A673 (cell line): ENCODE data around the gene NFIB. TPM values are rescaled to one million over a fixed set of nuclear protein-coding genes. Genes with fewer than 3 reads are reported as not detected.
A peak's percentile ranks its signal among the peaks of the same experiment; 100 is the strongest.

Experiments used
- BruUV-seq: library from RNA; stranded (reverse); fragments of 400-500 nt; replicated peaks from 2 replicates; lab custom pipeline; 2021; lab: Mats Ljungman, UMichigan
- CTCF ChIA-PET: fragments of 300-600 bp; sonication (Branson Sonifier 250); formaldehyde crosslinking; loops from one replicate; lab custom pipeline; 2022; ENCODE audit warnings: antibody characterized with exemption; lab: Charles Lee
- POLR2A ChIA-PET: fragments of 300-600 bp; sonication (Branson Sonifier 250); formaldehyde crosslinking; loops from one replicate; lab custom pipeline; 2022; ENCODE audit warnings: antibody characterized with exemption; ENCODE audit not compliant: low non-redundant PET; lab: Charles Lee
- DNase-seq: peaks from one replicate; pipeline ENCODE4 v3.0.0-alpha.2; 2015; ENCODE audit warnings: low spot score
- H3K27ac ChIP-seq: fragments of 200-600 bp; sonication (generic); 2 replicates; pipeline ENCODE4 v1.5.1; 2016; ENCODE audit warnings: mixed run types, low read depth, mild to moderate bottlenecking, mixed read lengths, antibody characterized with exemption, low read length; ENCODE audit not compliant: poor library complexity, severe bottlenecking
- H3K27me3 ChIP-seq: fragments of 200-600 bp; sonication (generic); replicated peaks from 2 replicates; pipeline ENCODE4 v1.6.1; 2017; ENCODE audit warnings: mixed run types, low read depth, mild to moderate bottlenecking, mixed read lengths, antibody characterized with exemption, low read length; ENCODE audit not compliant: insufficient read depth, poor library complexity
- H3K36me3 ChIP-seq: fragments of 200-600 bp; sonication (generic); 2 replicates; pipeline ENCODE4 v1.6.1; 2016; ENCODE audit warnings: mixed run types, mild to moderate bottlenecking, mixed read lengths, antibody characterized with exemption, low read length; ENCODE audit not compliant: insufficient read depth, poor library complexity, severe bottlenecking
- H3K4me1 ChIP-seq: fragments of 200-600 bp; sonication (generic); 2 replicates; pipeline ENCODE4 v1.6.1; 2017; ENCODE audit warnings: mixed run types, mild to moderate bottlenecking, mixed read lengths, antibody characterized with exemption, low read length; ENCODE audit not compliant: insufficient read depth, poor library complexity, severe bottlenecking
- H3K4me3 ChIP-seq: fragments of 200-600 bp; sonication (generic); 2 replicates; pipeline ENCODE4 v1.5.1; 2016; ENCODE audit warnings: low read depth, mixed run types, mild to moderate bottlenecking, mixed read lengths, low read length; ENCODE audit not compliant: poor library complexity, severe bottlenecking
- H3K9me3 ChIP-seq: fragments of 200-600 bp; sonication (generic); 2 replicates; pipeline ENCODE4 v1.6.1; 2016; ENCODE audit warnings: mixed run types, low read depth, mild to moderate bottlenecking, mixed read lengths, antibody characterized with exemption, low read length; ENCODE audit not compliant: poor library complexity, severe bottlenecking
- EZH2 ChIP-seq: fragments of 200-600 bp; sonication (generic); IDR thresholded peaks from 2 replicates; pipeline ENCODE4 v1.6.1; 2017; ENCODE audit warnings: borderline replicate concordance, low read depth, mild to moderate bottlenecking, mixed read lengths, antibody characterized with exemption, low read length; ENCODE audit not compliant: poor library complexity, severe bottlenecking
- intact Hi-C: fragments of 100-400 bp; cut with micrococcal nuclease; formaldehyde crosslinking; loops from one replicate; pipeline ENCODE4 v1.10.0; 2022; ENCODE audit not compliant: unreplicated experiment
- total RNA-seq: library from RNA; stranded (reverse); gene quantifications from 2 replicates; pipeline ENCODE4 v1.2.3, GENCODE V29; 2021
- TF ChIP-seq, protein P1 (sequence below): fragments of 300-800, 200-600 bp; sonication (generic); conservative IDR thresholded peaks from 2 replicates; pipeline ENCODE4 v1.5.1; 2017; ENCODE audit warnings: low read depth, mild to moderate bottlenecking, antibody characterized with exemption, low read length, moderate library complexity, mixed read lengths

Gene NFIB
- total RNA-seq, 1 experiment from 2014 or later, result 41.2 TPM

DNA sequence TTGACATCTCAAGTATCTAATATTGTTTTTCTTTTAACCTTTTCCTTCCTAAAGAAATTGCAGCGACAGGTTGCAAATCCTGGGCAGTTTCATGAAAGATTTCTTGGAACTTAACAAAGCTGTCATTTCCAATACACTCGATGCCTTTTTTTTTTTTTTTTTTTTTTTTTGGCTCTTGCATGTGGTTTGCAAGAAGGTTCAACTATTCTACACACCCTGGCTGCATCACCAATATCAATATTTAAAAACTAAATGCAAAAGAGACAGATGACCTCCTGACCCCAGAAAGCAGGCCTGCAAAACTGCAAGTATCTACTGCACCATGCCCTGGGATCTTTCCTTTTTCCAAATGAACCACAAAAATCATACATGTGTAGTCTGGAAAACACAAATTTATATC is 4.4 kb upstream of the NFIB start:
- CTCF ChIA-PET, result no interaction called here
- H3K27me3 ChIP-seq, result no peaks in the 10 kb centered on the region
- H3K9me3 ChIP-seq, result no peaks in the 10 kb centered on the region
- TF ChIP-seq, protein P1, sequence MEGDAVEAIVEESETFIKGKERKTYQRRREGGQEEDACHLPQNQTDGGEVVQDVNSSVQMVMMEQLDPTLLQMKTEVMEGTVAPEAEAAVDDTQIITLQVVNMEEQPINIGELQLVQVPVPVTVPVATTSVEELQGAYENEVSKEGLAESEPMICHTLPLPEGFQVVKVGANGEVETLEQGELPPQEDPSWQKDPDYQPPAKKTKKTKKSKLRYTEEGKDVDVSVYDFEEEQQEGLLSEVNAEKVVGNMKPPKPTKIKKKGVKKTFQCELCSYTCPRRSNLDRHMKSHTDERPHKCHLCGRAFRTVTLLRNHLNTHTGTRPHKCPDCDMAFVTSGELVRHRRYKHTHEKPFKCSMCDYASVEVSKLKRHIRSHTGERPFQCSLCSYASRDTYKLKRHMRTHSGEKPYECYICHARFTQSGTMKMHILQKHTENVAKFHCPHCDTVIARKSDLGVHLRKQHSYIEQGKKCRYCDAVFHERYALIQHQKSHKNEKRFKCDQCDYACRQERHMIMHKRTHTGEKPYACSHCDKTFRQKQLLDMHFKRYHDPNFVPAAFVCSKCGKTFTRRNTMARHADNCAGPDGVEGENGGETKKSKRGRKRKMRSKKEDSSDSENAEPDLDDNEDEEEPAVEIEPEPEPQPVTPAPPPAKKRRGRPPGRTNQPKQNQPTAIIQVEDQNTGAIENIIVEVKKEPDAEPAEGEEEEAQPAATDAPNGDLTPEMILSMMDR, result no peak
- TF ChIP-seq EZH2, result no peak
- no peak for DNase-seq
- no peaks in the 10 kb centered on the region for H3K36me3 ChIP-seq
- POLR2A ChIA-PET, result no interaction called here
- H3K4me3 ChIP-seq, result no peak overlapping the region
- peaks cover 47% of the 10 kb centered on the region for H3K4me1 ChIP-seq
- intact Hi-C loops, result no loop called here
- H3K27ac ChIP-seq, result peak overlapping the region; percentile 96
- no TSS peak for BruUV-seq

DNA sequence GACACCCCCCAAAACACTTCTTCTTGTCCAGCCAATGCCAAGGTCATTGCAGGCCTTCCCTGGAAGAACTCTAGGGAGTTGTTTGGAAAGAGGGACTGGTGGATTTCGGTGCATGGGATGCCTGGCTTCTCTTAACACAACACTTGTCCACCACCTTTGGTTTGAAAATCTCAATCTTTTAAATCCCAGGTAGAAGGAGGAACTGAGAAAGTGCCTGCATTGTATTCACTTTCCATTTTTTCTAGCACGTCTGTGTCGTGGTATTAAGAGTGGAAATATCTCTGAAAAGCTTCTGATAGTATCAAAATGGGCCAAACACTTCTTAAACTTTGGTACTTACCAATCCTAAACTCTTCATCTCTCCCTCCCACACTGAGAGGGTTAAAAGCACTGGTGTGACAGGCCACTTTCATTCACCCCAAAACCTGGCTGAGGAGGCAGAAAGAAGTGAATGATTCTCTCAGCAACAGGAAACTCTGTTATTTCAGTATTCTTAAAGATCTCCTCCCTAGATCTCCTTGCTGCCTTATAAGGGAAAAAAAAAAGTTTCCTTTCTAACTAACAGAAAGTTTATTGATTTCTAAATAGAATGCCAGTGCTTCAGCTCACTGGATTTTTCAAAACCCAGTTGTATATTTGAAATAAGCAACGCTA is 3.9 kb upstream of the NFIB start:
- BruUV-seq, result no TSS peak
- H3K9me3 ChIP-seq, result no peaks in the 10 kb centered on the region
- no peak for DNase-seq
- H3K4me3 ChIP-seq, result no peak overlapping the region
- no peaks in the 10 kb centered on the region for H3K27me3 ChIP-seq
- peak overlapping the region; percentile 96 for H3K27ac ChIP-seq
- no peaks in the 10 kb centered on the region for H3K36me3 ChIP-seq
- intact Hi-C loops, result no loop called here
- H3K4me1 ChIP-seq, result peaks cover 47% of the 10 kb centered on the region
- POLR2A ChIA-PET, result no interaction called here
- TF ChIP-seq, protein P1, result no peak
- no peak for TF ChIP-seq EZH2
- CTCF ChIA-PET, result no interaction called here

DNA sequence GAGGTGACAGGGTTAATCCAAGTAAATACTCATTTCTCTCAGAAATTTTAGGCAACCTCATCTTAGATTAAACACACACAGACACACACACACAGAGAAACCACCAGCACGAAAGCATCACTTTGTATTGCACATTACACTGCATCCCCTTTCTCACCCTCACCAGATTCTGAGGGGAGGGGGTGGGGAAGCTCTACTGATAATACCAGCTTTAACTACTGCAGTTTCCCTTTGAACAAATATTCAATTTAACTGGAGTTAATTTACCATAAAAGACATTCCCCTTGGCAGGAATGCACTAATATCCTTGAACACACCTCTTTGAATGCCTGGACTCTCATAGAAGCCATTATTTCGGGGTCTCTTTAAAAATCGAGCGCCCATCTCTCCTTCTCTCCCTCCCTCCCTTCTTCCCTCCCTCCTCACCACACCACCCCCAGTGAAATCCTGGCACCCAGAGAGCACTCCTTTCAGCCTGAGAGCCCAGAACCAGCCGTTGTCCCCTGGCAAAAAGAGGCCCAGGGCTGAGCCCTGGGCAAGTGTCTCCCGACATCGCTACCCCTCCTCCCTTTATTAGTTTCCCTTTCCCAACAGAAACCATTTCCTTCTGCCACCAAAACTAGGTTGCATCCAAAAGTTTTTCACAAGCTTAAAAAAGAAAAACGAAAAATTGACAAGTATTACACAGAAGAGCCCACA is 2.8 kb upstream of the NFIB start:
- ChIA-PET CTCF (no interaction called here), POLR2A (no interaction called here)
- H3K36me3 ChIP-seq, result no peaks in the 10 kb centered on the region
- peak overlapping the region; percentile 79 for H3K4me3 ChIP-seq
- TF ChIP-seq, protein P1, result no peak
- no peak for TF ChIP-seq EZH2
- no peaks in the 10 kb centered on the region for H3K27me3 ChIP-seq
- H3K27ac ChIP-seq, result peak overlapping the region; percentile 96
- no peaks in the 10 kb centered on the region for H3K9me3 ChIP-seq
- intact Hi-C loops, result no loop called here
- no peak for DNase-seq
- no TSS peak for BruUV-seq
- peaks cover 47% of the 10 kb centered on the region for H3K4me1 ChIP-seq
